ENCODE data around the gene CDCA3. TPM values are rescaled to one million over a fixed set of nuclear protein-coding genes. Genes with fewer than 3 reads are reported as not detected.

CDCA3 gene
- total RNA-seq, 1 donor = 21.2 TPM

DNA sequence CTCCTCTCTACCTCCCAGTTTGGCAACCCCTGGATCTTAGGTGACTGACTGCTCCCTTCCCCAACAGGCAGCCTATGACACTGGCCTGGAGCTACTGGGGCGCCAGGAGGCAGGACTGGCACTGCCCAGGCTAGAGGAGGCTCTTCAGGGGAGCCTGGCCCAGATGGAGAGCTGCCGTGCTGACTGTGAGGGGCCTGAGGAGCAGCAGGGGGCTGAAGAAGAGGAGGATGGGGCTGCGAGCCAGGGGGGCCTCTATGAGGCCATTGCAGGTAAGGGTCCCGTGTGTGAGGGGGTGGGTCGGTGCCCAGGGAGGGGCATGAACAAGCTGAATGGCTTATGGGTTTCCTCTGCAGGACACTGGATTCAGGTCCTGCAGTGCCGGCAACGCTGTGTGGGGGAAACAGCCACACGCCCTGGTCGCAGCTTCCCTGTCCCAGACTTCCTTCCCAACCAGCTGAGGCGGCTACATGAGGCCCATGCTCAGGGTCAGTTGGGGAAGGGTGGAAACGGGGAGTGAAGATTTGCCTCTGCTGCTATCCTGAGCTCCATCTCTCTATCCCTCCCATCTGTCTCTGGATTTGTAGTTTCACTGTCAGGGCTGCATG, 20.7 kb downstream of the CDCA3 start:
- TF ChIP-seq, protein P1, sequence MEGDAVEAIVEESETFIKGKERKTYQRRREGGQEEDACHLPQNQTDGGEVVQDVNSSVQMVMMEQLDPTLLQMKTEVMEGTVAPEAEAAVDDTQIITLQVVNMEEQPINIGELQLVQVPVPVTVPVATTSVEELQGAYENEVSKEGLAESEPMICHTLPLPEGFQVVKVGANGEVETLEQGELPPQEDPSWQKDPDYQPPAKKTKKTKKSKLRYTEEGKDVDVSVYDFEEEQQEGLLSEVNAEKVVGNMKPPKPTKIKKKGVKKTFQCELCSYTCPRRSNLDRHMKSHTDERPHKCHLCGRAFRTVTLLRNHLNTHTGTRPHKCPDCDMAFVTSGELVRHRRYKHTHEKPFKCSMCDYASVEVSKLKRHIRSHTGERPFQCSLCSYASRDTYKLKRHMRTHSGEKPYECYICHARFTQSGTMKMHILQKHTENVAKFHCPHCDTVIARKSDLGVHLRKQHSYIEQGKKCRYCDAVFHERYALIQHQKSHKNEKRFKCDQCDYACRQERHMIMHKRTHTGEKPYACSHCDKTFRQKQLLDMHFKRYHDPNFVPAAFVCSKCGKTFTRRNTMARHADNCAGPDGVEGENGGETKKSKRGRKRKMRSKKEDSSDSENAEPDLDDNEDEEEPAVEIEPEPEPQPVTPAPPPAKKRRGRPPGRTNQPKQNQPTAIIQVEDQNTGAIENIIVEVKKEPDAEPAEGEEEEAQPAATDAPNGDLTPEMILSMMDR (IDR thresholded peaks at IDR 0.05; ENCODE audit: insufficient read depth, low read depth, low read length) = no peak
- peak overlapping the region; percentile 96 for H3K4me3 ChIP-seq (ENCODE audit: low read depth, low read length)
- DNase-seq (ENCODE audit: low read depth) = no peak

DNA sequence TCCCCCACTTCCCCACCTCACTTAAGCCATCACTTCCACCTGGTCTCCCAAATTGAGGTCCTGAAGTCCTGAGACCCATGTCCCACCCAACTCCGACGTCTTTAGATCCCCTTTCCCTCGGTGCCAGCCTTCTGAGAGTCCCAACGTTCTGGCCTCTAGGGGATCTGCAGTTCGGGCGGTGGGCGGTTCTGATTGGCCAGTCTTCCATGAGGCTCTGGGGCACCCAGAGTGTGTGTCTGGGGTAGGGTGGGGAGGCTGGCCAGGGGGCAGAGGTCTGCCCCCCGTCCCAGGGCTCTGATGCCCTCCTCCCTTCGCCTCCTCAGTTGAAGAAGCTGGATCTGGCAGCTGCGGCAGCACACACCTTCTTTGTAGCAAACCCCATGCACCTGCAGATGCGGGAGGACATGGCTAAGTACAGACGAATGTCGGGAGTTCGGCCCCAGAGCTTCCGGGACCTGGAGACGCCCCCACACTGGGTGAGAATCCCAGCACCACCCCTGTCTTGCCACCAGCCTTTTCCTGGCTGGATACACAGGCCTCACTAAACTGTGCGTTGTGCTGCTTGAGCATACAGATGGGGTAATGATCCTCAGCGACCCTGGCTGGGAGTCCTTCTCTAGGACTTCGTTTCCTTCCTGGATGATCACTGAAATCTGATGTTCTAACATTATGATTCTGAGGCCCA, 21.4 kb downstream of the CDCA3 start:
- peak overlapping the region; percentile 96 for H3K4me3 ChIP-seq (ENCODE audit: low read depth, low read length)
- TF ChIP-seq, protein P1 (IDR thresholded peaks at IDR 0.05; ENCODE audit: insufficient read depth, low read depth, low read length) = peak; percentile 31
- peak; percentile 67 for DNase-seq (ENCODE audit: low read depth)

DNA sequence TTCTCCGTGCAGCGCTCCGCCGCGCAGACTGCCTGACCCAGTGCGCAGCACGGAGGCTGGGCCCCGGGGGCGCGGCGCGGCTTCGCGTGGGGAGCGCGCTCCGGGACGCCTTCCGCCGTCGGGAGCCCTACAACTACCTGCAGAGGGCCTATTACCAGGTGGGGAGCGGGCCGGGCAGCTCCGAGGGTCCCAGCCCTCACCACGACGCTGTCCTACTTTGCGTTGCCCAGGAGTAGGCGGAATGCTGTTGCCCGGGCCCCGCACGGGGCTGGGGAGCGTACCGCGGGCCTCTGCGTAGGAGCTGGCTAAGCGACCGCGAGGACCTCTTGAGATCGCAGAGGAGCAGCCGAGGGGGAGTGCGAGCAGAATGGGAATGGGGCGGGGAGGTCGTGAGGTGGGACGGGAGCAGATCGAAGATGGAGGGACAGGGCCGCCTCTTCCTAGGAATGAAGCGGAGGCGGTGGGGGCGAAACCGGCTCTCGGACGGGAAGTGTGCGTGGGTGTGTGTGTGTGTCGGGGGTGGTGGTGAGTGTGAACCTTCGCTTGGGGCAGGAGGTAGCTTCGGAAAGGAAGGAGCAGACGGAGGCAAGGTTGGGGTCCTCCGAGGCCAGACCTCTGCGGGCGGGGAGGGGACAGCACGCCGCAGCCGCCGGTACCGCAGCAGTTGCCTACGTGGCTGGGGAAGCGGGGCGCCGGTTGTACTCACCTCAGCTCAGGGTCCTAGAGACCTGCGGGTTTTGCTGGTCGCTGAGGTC, 22.1 kb downstream of the CDCA3 start:
- peak; percentile 74 for DNase-seq (ENCODE audit: low read depth)
- H3K4me3 ChIP-seq (ENCODE audit: low read depth, low read length) = peak overlapping the region; percentile 96
- TF ChIP-seq, protein P1 (IDR thresholded peaks at IDR 0.05; ENCODE audit: insufficient read depth, low read depth, low read length) = no peak

DNA sequence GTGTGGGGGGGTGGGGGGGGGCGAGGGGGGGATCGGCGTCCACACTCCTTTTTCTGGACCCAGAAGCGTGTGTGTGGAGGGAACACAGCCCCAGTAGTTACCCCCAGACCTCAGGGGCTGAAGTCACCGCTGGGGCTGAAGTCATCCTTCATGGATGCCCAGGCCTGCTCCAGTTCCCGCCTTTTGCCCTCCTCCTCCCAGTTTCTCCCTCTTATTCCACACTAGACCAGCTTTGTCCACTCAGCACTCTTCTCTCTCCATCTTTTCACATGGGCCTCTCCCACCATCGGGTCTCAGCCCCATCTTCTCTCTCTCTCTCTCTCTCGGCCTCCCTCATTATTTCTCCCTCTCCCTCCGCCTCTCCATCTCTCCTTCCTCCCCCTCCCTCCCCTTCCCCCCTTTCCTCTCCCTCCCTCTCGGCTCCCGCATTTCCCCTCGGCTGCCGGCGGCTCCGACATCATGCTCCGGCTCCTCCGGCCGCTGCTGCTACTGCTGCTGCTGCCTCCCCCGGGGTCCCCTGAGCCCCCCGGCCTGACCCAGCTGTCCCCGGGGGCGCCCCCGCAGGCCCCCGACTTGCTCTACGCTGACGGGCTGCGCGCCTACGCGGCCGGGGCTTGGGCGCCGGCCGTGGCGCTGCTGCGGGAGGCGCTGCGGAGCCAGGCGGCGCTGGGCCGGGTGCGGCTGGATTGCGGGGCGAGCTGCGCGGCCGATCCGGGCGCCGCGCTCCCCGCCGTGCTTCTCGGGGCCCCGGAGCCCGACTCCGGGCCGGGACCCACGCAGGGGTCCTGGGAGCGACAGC, 22.9 kb downstream of the CDCA3 start, which contains the start of gene P3H3:
P3H3 (plus strand) TSS at position 426 of the 799 bp plus-strand sequence; CDS start at position 460, 34 bp downstream.
- TF ChIP-seq, protein P1 (IDR thresholded peaks at IDR 0.05; ENCODE audit: insufficient read depth, low read depth, low read length) = no peak
- DNase-seq (ENCODE audit: low read depth) = peak; percentile 49
- peak within 1 kb of the TSS; percentile 96 for H3K4me3 ChIP-seq (ENCODE audit: low read depth, low read length)

DNA sequence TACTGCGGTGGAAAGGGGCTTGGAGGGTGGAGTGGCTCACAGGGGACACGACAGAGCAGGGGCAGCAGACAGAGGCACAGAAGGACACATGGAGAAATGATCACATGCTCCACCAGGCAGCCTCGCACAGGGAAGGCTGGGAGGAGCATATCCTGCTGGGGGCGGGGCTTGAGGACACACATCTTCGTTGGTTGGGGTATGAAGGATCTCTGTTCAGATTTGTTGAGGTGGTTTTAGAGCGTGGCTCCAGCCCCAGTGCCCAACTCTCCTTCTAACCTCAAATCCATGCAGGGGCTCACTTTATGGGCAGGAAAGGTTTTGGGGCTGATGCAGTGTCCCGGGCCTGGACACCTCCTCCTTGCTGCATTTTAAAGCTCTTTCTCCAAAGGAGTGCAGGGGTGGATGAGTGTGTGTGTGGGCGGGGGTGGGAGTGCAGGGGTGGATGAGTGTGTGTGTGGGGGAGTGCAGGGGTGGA, 23.6 kb downstream of the CDCA3 start:
- peak overlapping the region; percentile 44 for H3K4me3 ChIP-seq (ENCODE audit: low read depth, low read length)
- TF ChIP-seq, protein P1 (IDR thresholded peaks at IDR 0.05; ENCODE audit: insufficient read depth, low read depth, low read length) = no peak
- DNase-seq (ENCODE audit: low read depth) = peak; percentile 83
